ENCODE data around the gene ERC2. TPM values are rescaled to one million over a fixed set of nuclear protein-coding genes. Genes with fewer than 3 reads are reported as not detected.

ERC2 gene
- total and polyA plus RNA-seq, 2 of the 8 experiments (the other 6 are each of a cell fraction or from before 2014, with no cell fraction given): 16.4 to 22.8 TPM

DNA sequence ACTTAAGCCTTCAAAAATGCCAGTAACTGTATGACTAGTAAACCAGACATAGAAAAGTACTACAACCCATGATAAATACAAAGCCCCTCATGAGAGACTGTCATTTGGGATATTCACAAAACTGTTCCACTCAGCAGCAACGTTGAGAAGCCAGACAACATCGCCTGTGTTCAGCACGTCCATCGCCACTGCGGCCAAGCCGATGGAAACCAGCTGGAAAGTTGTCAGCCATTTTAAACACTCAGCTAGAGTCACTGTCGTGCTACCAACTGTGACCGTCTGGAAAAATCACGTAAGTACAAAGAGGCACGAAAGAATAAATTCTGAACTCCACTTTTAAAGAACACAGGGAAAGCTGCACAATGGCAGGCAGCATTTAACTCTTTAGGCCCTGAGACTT lies 640.5 kb downstream of the ERC2 start (continued):
- TF ChIP-seq CHD7 (IDR thresholded peaks at IDR 0.05; ENCODE audit: insufficient replicate concordance, low read length) (no peak), JUN (IDR thresholded peaks at IDR 0.05; ENCODE audit: low read depth, low read length) (no peak), TAF1 (IDR thresholded peaks at IDR 0.05; ENCODE audit: low read depth, low read length) (no peak), POLR2AphosphoS5 (IDR thresholded peaks at IDR 0.05; ENCODE audit: low read depth, low read length) (no peak), HDAC2 (IDR thresholded peaks at IDR 0.05; ENCODE audit: borderline replicate concordance in 1 of 2, low read depth in 2 of 2, low read length in 2 of 2) (no peak), POU5F1 (IDR thresholded peaks at IDR 0.05; ENCODE audit: low read depth, low read length) (no peak), SIX5 (IDR thresholded peaks at IDR 0.05; ENCODE audit: low read depth, low read length) (no peak), RBBP5 (IDR thresholded peaks at IDR 0.05; ENCODE audit: borderline replicate concordance, low read depth, low read length) (no peak), KDM1A (IDR thresholded peaks at IDR 0.05; ENCODE audit: borderline replicate concordance, low read length) (no peak), HDAC6 (IDR thresholded peaks at IDR 0.05; ENCODE audit: low read depth, low read length) (no peak), ZNF274 (IDR thresholded peaks at IDR 0.05; ENCODE audit: borderline replicate concordance, extremely low read depth, low read length) (no peak)

Data from H1 (cell line).